IPS-20b (cell line): ENCODE results near the gene CSPG4.

Experiments used
- H3K27ac ChIP-seq: one replicate; pipeline ENCODE4 v1.5.1; 2013; ENCODE audit warnings: low read length
- H3K27me3 ChIP-seq: 2 replicates; pipeline ENCODE4 v1.6.1; 2013; ENCODE audit warnings: mild to moderate bottlenecking, low read length, inconsistent platforms; ENCODE audit not compliant: insufficient read depth
- H3K36me3 ChIP-seq: 2 replicates; pipeline ENCODE4 v1.6.1; 2013; ENCODE audit warnings: low read depth, mild to moderate bottlenecking, inconsistent platforms, low read length, moderate library complexity; ENCODE audit not compliant: insufficient read depth
- H3K4me1 ChIP-seq: 2 replicates; pipeline ENCODE4 v1.6.1; 2013; ENCODE audit warnings: mild to moderate bottlenecking, control low read depth, inconsistent platforms, low read length, moderate library complexity; ENCODE audit not compliant: insufficient read depth
- H3K4me3 ChIP-seq: 2 replicates; pipeline ENCODE4 v1.5.1; 2013; ENCODE audit warnings: mild to moderate bottlenecking, low read length, inconsistent platforms
- H3K9ac ChIP-seq: 2 replicates; pipeline ENCODE4 v1.6.1; 2013; ENCODE audit warnings: low read depth, mild to moderate bottlenecking, inconsistent platforms, low read length, moderate library complexity
- H3K9me3 ChIP-seq: 2 replicates; pipeline ENCODE4 v1.6.1; 2013; ENCODE audit warnings: mild to moderate bottlenecking, low read depth, low read length, inconsistent platforms; ENCODE audit not compliant: insufficient read depth

Gene CSPG4

DNA sequence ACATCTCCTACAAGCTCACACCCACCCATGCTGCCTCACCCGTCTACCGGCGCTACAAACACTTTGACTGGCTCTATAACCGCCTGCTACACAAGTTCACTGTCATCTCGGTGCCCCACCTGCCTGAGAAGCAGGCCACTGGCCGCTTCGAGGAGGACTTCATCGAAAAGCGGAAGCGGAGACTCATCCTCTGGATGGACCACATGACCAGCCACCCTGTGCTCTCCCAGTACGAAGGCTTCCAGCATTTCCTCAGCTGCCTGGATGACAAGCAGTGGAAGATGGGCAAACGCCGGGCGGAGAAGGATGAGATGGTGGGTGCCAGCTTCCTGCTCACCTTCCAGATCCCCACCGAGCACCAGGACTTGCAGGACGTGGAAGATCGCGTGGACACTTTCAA, 62.8 kb downstream of the CSPG4 start:
- H3K9me3 ChIP-seq, result no peaks in the 10 kb centered on the region
- peaks cover 16% of the 10 kb centered on the region for H3K27me3 ChIP-seq
- no peak overlapping the region for H3K27ac ChIP-seq
- peaks cover 20% of the 10 kb centered on the region for H3K36me3 ChIP-seq
- H3K4me1 ChIP-seq, result peaks cover 17% of the 10 kb centered on the region
- no peak overlapping the region for H3K4me3 ChIP-seq
- no peak overlapping the region for H3K9ac ChIP-seq

DNA sequence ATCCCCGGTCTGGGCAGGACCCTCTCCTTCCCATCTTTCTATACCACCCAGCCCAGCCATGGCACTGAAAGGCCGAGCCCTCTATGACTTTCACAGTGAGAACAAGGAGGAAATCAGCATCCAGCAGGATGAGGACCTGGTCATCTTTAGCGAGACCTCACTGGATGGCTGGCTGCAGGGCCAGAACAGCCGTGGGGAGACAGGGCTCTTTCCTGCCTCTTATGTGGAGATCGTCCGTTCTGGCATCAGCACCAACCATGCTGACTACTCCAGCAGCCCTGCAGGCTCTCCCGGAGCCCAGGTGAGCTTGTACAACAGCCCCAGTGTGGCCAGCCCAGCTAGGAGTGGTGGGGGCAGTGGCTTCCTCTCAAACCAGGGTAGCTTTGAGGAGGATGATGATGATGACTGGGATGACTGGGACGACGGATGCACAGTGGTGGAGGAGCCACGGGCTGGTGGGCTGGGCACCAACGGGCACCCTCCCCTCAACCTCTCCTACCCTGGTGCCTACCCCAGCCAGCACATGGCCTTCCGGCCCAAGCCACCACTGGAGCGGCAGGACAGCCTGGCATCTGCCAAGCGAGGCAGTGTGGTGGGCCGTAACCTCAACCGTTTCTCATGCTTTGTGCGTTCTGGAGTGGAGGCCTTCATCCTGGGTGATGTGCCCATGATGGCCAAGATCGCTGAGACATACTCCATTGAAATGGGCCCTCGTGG, 63.4 kb downstream of the CSPG4 start:
- H3K4me1 ChIP-seq, result peaks cover 17% of the 10 kb centered on the region
- peaks cover 20% of the 10 kb centered on the region for H3K36me3 ChIP-seq
- peak overlapping the region; percentile 99 for H3K4me3 ChIP-seq
- no peaks in the 10 kb centered on the region for H3K9me3 ChIP-seq
- peak overlapping the region; percentile 95 for H3K27ac ChIP-seq
- H3K9ac ChIP-seq, result peak overlapping the region; percentile 99
- peaks cover 16% of the 10 kb centered on the region for H3K27me3 ChIP-seq

DNA sequence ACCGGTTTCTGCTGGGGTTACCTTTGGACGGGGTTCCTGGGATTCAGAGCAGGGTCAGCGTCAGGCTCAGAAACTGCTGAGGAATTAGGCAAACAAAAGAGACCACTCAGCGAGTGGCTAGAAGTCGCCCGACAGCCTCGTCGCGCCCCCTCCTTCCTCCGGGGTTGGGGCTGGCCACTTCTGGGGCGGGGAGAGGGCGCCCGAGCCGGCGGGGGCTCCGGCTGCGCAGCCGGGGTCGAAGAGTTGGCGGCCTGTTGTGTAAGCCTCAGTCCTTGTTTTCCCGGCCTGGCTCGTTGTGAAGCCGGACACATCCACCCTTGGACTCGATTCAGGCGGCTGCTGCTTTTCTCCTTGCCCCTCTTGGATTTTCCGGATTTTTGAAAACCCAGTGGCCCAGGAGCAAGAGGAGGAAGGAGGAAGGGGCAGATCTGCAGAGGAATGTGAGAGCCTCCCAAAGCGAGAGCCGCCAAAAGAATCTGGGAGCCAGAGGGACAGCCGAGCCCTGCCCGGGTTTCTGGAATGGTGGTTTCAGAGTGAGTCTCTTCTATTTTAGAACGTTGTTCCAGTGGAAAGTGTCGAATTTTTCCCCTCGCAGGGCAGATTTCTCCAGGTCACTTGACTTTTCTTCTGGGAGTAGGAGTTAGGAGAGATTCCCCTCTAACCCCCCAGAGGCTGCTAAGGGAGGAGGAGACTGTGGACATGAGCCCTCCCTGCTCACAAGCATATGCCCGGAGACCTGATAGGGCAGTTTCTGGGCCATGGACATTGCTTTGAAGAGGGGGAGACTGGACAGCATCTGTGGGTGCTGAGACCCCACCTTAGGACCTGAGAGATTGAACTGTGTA, 64.3 kb downstream of the CSPG4 start:
- H3K4me3 ChIP-seq, result peak overlapping the region; percentile 99
- H3K27ac ChIP-seq, result peak overlapping the region; percentile 95
- H3K4me1 ChIP-seq, result peaks cover 17% of the 10 kb centered on the region
- H3K9me3 ChIP-seq, result no peaks in the 10 kb centered on the region
- peak overlapping the region; percentile 99 for H3K9ac ChIP-seq
- H3K36me3 ChIP-seq, result peaks cover 17% of the 10 kb centered on the region
- H3K27me3 ChIP-seq, result peaks cover 16% of the 10 kb centered on the region

DNA sequence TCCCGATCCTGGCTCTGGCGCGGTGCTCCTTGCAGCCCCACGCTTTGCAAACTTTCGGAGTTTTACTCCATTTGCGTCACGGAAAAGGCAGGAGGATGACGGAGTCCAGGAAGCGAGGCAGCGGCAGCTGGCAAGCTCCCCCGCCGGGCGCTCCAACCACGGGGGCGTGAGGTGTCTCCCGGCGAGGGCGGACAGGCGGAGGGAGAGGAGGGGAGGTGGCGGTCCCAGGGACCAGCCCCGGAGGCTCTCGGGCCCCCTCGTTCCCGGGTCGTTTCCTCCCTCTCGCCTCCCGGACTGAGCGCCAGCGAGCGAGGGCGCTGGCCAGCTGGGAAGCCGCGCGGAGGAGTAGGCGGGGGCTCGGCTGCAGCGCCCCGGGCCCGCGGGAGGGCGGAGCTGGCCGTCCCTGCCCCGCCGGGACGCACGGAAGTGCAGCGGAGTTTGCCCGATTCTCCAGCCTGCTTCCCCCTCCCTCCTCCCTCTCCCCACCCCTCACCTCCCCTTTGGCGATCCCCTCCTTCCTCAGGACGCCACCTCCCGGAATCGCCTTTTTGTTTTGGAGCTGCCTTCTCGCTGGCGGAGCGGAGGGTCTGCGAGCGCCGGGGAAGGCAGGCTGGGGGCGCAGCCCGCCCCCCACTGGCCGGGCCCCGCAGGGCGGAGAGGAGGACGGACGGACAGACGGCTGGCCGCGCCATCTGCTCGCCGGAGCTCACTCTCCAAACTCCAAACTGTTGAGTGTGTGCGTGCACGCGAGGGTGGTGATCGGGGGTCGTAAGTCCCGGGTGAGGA, 65.1 kb downstream of the CSPG4 start, which contains the start of gene SNX33:
TSS of gene SNX33 (plus strand) at position 543 of the 786 bp plus-strand sequence. CDS start 1,191 bp downstream, outside the sequence.
- Histone ChIP-seq H3K36me3 (peaks cover 17% of the 10 kb centered on the region), H3K9ac (peak within 1 kb of the TSS; percentile 99), H3K27ac (peak within 1 kb of the TSS; percentile 95), H3K4me1 (peaks cover 17% of the 10 kb centered on the region), H3K4me3 (peak within 1 kb of the TSS; percentile 99), H3K27me3 (peaks cover 16% of the 10 kb centered on the region), H3K9me3 (no peaks in the 10 kb centered on the region)

DNA sequence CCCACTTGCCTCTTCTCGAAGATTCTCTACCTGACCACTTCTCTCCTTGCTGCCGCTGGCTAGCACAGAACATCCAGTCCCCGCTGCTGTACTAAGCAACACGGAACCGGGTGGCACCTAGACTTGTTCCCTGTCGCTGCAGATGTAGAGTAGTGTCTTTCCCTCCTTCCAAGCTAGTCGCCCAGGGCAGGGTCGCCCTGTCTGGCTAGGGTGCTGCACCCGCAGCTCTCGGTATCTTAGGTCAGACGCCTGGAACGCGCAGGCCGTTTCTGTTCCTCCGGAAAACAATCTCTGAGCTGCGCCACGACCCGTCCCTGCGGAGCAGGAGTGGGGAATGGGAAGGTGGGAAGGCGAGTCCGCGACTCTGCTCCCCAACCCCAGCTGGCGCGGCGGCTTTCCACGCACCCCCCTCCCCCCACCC, 65.7 kb downstream of the CSPG4 start:
- peaks cover 16% of the 10 kb centered on the region for H3K27me3 ChIP-seq
- H3K4me3 ChIP-seq, result peak overlapping the region; percentile 99
- no peaks in the 10 kb centered on the region for H3K9me3 ChIP-seq
- H3K36me3 ChIP-seq, result peaks cover 17% of the 10 kb centered on the region
- no peak overlapping the region for H3K27ac ChIP-seq
- peaks cover 17% of the 10 kb centered on the region for H3K4me1 ChIP-seq
- H3K9ac ChIP-seq, result peak overlapping the region; percentile 99; the same call in 1 of the 2 replicates

DNA sequence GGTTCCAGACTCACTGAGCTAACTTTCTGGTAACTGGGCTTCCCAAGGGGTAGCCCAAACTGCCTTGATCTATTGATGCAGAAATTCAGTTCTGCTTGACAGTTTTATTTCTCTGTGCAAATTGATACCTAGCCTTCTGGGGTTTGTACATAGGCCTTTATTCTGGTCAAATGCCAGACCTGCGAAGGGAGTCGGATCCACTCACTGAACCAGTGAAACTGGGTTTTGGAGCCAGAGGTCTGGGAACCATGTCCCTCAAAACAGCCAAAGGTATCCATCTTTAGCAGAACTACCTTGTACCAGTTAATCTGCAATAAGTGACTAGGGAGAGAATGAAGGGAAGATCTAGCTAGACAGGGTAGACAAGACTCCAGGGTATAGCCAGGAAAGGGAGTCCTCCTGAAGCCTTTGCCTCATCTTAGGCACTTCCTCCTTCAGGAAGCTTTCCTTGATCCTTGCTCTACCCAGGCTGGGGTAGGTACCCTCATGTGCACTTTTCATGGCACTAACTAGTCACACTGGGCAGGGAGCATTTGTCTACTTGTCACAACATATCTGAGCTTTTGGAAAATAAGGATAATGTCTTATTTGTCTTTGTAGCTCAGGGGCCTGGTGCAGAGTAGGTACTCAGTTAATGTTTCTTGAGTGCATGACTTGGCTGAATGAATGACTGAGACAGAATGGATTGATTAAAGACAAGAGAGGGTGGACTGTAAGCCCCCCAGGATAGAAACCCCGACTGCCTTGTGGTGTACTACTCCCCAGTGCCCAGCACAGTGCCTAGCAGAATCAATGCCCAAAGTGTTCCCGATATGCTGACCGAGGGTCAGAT, 66.3 kb downstream of the CSPG4 start:
- peaks cover 16% of the 10 kb centered on the region for H3K27me3 ChIP-seq
- H3K4me3 ChIP-seq, result peak overlapping the region; percentile 99
- peaks cover 15% of the 10 kb centered on the region for H3K4me1 ChIP-seq
- peak overlapping the region; percentile 99; the same call in 1 of the 2 replicates for H3K9ac ChIP-seq
- no peak overlapping the region for H3K27ac ChIP-seq
- peaks cover 17% of the 10 kb centered on the region for H3K36me3 ChIP-seq
- H3K9me3 ChIP-seq, result no peaks in the 10 kb centered on the region

DNA sequence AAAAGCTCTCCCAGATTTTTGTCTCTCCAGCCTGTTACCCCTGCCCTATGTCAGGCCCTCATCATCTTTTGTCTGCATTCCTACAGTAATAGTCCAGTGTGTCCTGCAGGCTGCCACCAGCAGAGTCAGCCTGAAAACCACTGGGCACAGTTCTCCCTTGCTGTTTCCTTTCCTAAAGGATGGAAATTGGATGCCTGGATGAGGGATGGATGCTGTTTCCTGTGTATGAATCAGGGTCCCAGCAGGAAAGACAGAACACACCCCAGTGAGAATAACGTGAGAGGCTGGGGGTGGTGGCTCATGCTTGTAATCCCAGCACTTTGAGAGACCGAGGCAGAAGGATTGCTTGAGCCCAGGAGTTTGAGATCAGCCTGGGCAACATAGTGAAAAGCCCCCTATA, 68.3 kb downstream of the CSPG4 start:
- no peak overlapping the region for H3K27ac ChIP-seq
- H3K4me3 ChIP-seq, result no peak overlapping the region
- H3K4me1 ChIP-seq, result peaks cover 5% of the 10 kb centered on the region
- H3K36me3 ChIP-seq, result no peaks in the 10 kb centered on the region
- H3K9me3 ChIP-seq, result no peaks in the 10 kb centered on the region
- no peak overlapping the region for H3K9ac ChIP-seq
- peaks cover 16% of the 10 kb centered on the region for H3K27me3 ChIP-seq

DNA sequence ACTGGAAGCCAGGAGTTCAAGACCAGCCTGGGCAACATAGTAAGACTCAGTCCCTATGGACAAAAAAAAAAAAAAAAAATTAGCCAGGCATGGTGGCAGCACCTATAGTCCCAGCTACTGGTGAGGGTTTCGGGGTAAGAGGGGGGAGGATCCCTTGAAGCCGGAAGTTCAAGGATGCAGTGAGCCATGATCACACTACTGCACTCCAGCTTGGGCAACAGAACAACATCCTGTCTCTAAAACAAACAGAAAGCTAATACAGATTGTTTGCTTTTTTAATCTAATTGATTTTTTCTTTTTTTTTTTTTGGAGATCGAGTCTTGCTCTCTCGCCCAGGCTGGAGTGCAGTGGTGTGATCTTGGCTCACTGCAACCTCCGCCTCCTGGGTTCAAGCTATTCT, 71.0 kb downstream of the CSPG4 start:
- H3K36me3 ChIP-seq, result peaks cover 10% of the 10 kb centered on the region; the same call in 1 of the 2 replicates
- H3K9me3 ChIP-seq, result no peaks in the 10 kb centered on the region
- no peak overlapping the region for H3K27ac ChIP-seq
- peaks cover 10% of the 10 kb centered on the region for H3K4me1 ChIP-seq
- H3K9ac ChIP-seq, result no peak overlapping the region
- H3K27me3 ChIP-seq, result peaks cover 10% of the 10 kb centered on the region
- H3K4me3 ChIP-seq, result no peak overlapping the region

DNA sequence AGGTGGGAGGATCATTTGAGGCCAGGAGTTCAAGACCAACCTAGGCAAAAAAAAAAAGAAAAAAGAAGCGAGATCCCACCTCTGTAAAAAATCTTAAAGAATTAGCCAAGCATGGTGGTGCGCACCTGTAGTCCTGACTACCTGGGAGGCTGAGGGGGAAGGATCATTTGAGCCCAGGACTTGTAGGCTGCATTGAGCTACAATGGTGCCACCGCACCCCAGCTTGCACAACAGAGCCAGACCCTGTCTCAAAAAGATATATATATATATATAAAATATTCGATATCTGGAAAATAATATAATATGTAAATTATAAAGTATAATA, 71.5 kb downstream of the CSPG4 start:
- Histone ChIP-seq H3K9ac (peak overlapping the region; percentile 98; the same call in 1 of the 2 replicates), H3K4me1 (peaks cover 10% of the 10 kb centered on the region), H3K36me3 (peaks cover 10% of the 10 kb centered on the region; the same call in 1 of the 2 replicates), H3K27ac (no peak overlapping the region), H3K4me3 (peak overlapping the region; percentile 99; the same call in 1 of the 2 replicates), H3K27me3 (peaks cover 6% of the 10 kb centered on the region), H3K9me3 (no peaks in the 10 kb centered on the region)

DNA sequence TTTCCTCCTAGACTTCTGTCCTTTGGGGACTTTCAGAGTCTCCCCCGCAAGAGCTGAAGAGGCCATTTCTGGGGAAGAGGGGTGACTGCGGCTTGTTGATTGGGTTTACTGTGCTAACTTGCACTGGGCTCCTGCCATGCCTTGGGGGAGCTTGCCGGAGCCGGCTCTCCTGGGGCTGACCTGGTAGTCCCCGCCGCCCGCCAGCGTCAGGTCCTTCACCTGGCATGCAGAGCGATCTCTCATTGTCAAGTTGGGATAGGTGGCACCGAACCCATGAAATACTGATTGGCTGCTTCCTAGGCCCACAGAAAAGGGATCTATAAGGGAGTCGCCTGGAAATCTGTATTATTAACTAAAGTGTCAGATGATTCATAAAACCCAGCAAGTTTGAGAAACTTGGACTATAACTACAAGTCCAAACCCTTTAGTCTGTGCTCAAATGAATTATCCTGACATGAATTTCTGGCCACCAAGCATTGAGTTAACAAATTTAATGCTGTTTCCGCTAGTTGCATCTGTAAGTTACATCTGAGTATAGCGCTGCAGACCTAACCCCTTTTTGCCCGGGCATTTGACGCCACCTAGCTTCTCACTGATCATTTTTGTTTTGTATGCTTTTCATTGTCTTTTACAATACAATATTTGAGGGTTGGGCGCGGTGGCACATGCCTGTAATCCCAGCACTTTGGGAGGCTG, 72.0 kb downstream of the CSPG4 start:
- Histone ChIP-seq H3K27ac (peak overlapping the region; percentile 57), H3K36me3 (peaks cover 10% of the 10 kb centered on the region; the same call in 1 of the 2 replicates), H3K27me3 (peaks cover under 1% of the 10 kb centered on the region; the same call in 1 of the 2 replicates), H3K4me1 (peaks cover 10% of the 10 kb centered on the region), H3K9me3 (no peaks in the 10 kb centered on the region), H3K9ac (peak overlapping the region; percentile 98), H3K4me3 (peak overlapping the region; percentile 99)
